H1 (cell line): ENCODE data around the gene SRMS. TPM values are rescaled to one million over a fixed set of nuclear protein-coding genes. Genes with fewer than 3 reads are reported as not detected.

ENCODE experiments used
- KDM4A ChIP-seq: IDR thresholded peaks from one replicate; pipeline ENCODE4 v1.7.1; 2012; ENCODE audit warnings: low read depth, mild to moderate bottlenecking, moderate library complexity, low read length, inconsistent platforms; ENCODE audit not compliant: severe bottlenecking
- RAD21 ChIP-seq, 2 experiments: IDR thresholded peaks in 1 of 2; conservative IDR thresholded peaks in 1 of 2; 2 replicates each; pipeline ENCODE4 v1.6.1; 2011; ENCODE audit warnings: low read depth in 2 of 2, low read length in 2 of 2, improper control_type of control experiment in 1 of 2, inconsistent platforms in 1 of 2, mild to moderate bottlenecking in 1 of 2, moderate library complexity in 1 of 2
- polyA plus RNA-seq, 7 experiments: library from polyadenylated mRNA; depleted of rRNA in 3 of 7; stranded (reverse) in 5 of 7; unstranded in 2 of 7; fragments of >200 nt in 5 of 7; fragments of 200-250 nt in 2 of 7; gene quantifications; 1 replicate in 5 of 7; 2 replicates in 1 of 7; 4 replicates in 1 of 7; pipeline versions ENCODE4 v1.2.1 to v1.2.3, GENCODE V29; 2011 to 2013; ENCODE audit warnings: missing spikeins in 2 of 7, mixed read lengths in 2 of 7
- total RNA-seq: library from RNA; stranded (reverse); fragmentation: NEBNext Ultra II Directional; extraction: Animal tissue kit (Norgen Biotek cat#: 25700); gene quantifications from 2 replicates; pipeline ENCODE4 v1.2.1, GENCODE V29; 2021

The SRMS gene
- total and polyA plus RNA-seq, 2 of the 8 experiments (the other 6 are each of a cell fraction or from before 2014, with no cell fraction given), result 0.39 to 0.76 TPM

DNA sequence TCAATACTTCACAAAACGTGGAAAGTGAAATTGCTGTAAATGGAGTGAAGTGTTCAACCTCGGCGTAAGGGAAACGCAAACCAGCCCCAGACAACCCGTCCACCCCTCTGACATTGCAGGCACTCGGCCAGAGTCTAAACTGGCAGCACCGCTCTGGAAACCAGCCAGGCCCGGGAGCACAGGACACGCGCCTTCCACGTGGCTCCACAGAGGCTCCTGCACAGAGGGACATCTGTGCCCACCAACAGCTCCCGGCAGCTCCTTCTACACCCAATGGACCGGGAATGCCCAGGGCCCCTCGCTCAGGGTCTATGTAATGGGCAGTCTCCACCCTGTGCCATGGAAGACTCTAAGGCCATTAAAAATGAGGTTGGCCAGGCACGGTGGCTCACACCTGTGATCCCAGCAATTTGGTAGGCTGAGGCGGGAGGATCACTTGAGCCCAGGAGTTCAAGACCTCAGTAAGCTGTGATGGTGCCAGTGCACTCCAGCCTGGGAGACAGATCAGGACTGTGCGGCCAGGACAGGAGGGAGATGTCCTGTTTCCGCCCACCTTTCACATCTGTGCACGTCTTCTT is 29.9 kb upstream of the SRMS start (continued):
- TF ChIP-seq KDM4A, result no peak
- TF ChIP-seq RAD21 (IDR thresholded peaks at IDR 0.05 in 1 of 2, conservative IDR thresholded peaks at IDR 0.05 in 1 of 2; ENCODE audit: low read depth in 2 of 2, low read length in 2 of 2), result no peak
